Left colon (tissue), 2 donors: ENCODE results near the gene RNF212B. TPM values are rescaled to one million over a fixed set of nuclear protein-coding genes. Genes with fewer than 3 reads are reported as not detected.
A peak's percentile ranks its signal among the peaks of the same experiment; 100 is the strongest.

Source experiments
- ATAC-seq: fragments of 200-7000 bp; cut with Tn5 transposase; one replicate; pipeline ENCODE4 v1.9.1; 2020; ENCODE audit warnings: mild to moderate bottlenecking, moderate library complexity
- DNase-seq, 2 donors: peaks; one replicate each; pipeline ENCODE4 v3.0.0-alpha.2; 2020
- intact Hi-C, 2 donors: fragments of 100-400 bp; cut with DNase I in 1 of 2; cut with micrococcal nuclease in 1 of 2; formaldehyde crosslinking; loops; one replicate each; pipeline versions ENCODE4 v1.11.2 to v1.14.0; 2022; cut with DNase I, micrococcal nuclease
- total RNA-seq, 2 donors: library from RNA; stranded (reverse); fragmentation: NEBNext Ultra II Directional; extraction: Animal tissue kit (Norgen Biotek cat#: 25700); gene quantifications; one replicate each; pipeline ENCODE4 v1.2.1, GENCODE V29; 2021
- donor health status: DM: no; HTN: no; CAD: no.
- donor health status: DM: yes; HTN: yes; CAD: no.

Gene RNF212B
- total RNA-seq, 2 donors from 2014 or later: not detected

- intact Hi-C loops: no loop called here
- DNase-seq (no peak), ATAC-seq (no peak)
Measured at GRCh38 chr14:23307687-23308644, 70.2 kb downstream of the RNF212B start.

GRCh38 chr14:23308721-23309445, 71.1 kb downstream of the RNF212B start:
- DNase-seq (no peak), ATAC-seq (no peak)
- intact Hi-C loops: no loop called here

GRCh38 chr14:23310546-23310945, 72.8 kb downstream of the RNF212B start:
- intact Hi-C loops: no loop called here
- no peak for ATAC-seq
- DNase-seq: no peak

GRCh38 chr14:23316300-23316699, 78.6 kb downstream of the RNF212B start:
- no peak for ATAC-seq

GRCh38 chr14:23319746-23320583, 82.2 kb downstream of the RNF212B start:
- DNase-seq (no peak), ATAC-seq (no peak)
- intact Hi-C loops: loop anchor here in 1 of 2 donors (10.0 kb wide), 1 partner anchor 145 kb away; the partner anchor contains the start of gene NGDN

More at GRCh38 chr14:23316300-23316699, 78.6 kb downstream of the RNF212B start:
- DNase-seq: no peak
- intact Hi-C loops: no loop called here

- intact Hi-C loops: loop anchor here in 1 of 2 donors (10.0 kb wide), 1 partner anchor 144 kb away; the partner anchor contains the start of gene NGDN
- peak; percentile 99 for DNase-seq
- ATAC-seq: peak; percentile 85
Measured at GRCh38 chr14:23320584-23321571, 83.1 kb downstream of the RNF212B start, which contains the start of gene PABPN1. TSS of gene PABPN1 (plus strand) at chr14:23321457. CDS start at chr14:23321470, 13 bp downstream.

- intact Hi-C loops: loop anchor here in 1 of 2 donors (10.0 kb wide), 1 partner anchor 143 kb away; the partner anchor contains the start of gene NGDN
- ATAC-seq (peak; percentile 41), DNase-seq (peak; percentile 49 to 61)
Measured at GRCh38 chr14:23321572-23322547, 84.1 kb downstream of the RNF212B start.

Other genes starting within 250 kb of the RNF212B start
- 10 to 100 TPM; 11.9 to 13.2 TPM for gene C14orf93, start 227.8 kb upstream of the RNF212B start, total RNA-seq
- gene PSMB5, start 203.0 kb upstream of the RNF212B start, total RNA-seq: 10 to 100 TPM; 77.9 to 80.6 TPM
- not detected for gene PSMB11, start 195.7 kb upstream of the RNF212B start, total RNA-seq
- gene CDH24, start 180.4 kb upstream of the RNF212B start, total RNA-seq: 1 to 10 TPM; 3.7 to 5.1 TPM
- 100 to 1,000 TPM; 110 to 119 TPM for gene ACIN1, start 142.8 kb upstream of the RNF212B start, total RNA-seq
- 10 to 100 TPM; 47.0 to 53.8 TPM for gene C14orf119, start 142.4 kb upstream of the RNF212B start, total RNA-seq
- gene CIROP, start 132.9 kb upstream of the RNF212B start, total RNA-seq: not detected
- gene CEBPE, start 118.7 kb upstream of the RNF212B start, total RNA-seq: not detected
- gene SLC7A8, start 54.3 kb upstream of the RNF212B start, total RNA-seq: 10 to 100 TPM; 18.2 to 33.6 TPM
- gene HOMEZ, start 48.2 kb downstream of the RNF212B start, total RNA-seq: 10 to 100 TPM; 15.3 to 17.6 TPM
- 10 to 100 TPM; 10.8 to 11.2 TPM for gene PPP1R3E, start 64.9 kb downstream of the RNF212B start, total RNA-seq
- gene BCL2L2, start 68.9 kb downstream of the RNF212B start, total RNA-seq: 10 to 100 TPM; 34.7 to 40.2 TPM
- 100 to 1,000 TPM; 131 to 158 TPM for gene PABPN1, start 83.5 kb downstream of the RNF212B start, total RNA-seq
- gene SLC22A17, start 115.0 kb downstream of the RNF212B start, total RNA-seq: 1 to 10 TPM; 2.7 to 8.0 TPM
- gene EFS, start 127.2 kb downstream of the RNF212B start, total RNA-seq: 1 to 10 TPM; 1.1 to 3.1 TPM
- not detected for gene IL25, start 134.9 kb downstream of the RNF212B start, total RNA-seq
- gene CMTM5, start 139.1 kb downstream of the RNF212B start, total RNA-seq: 1 to 10 TPM in 1 of 2 donors, not detected in 1; 1.6 TPM
- not detected for gene MYH6, start 170.3 kb downstream of the RNF212B start, total RNA-seq
- not detected for gene MYH7, start 197.7 kb downstream of the RNF212B start, total RNA-seq
- gene NGDN, start 231.8 kb downstream of the RNF212B start, total RNA-seq: 10 to 100 TPM; 22.2 to 24.1 TPM